Measurements from ENCODE around the gene LCLAT1.

GRCh38 chr2:30492185-30492584, 45.1 kb downstream of the LCLAT1 start:
- TF ChIP-seq CTCF (IDR thresholded peaks at IDR 0.05; ENCODE audit: low read depth, low read length, poor library complexity, severe bottlenecking) (no peak), EZH2phosphoT487 (IDR thresholded peaks at IDR 0.05; ENCODE audit: borderline replicate concordance, low read length) (no peak)

Measured in DOHH2 (cell line).